RKO (cell line): ENCODE results near the gene C1orf115.
"Not testable (repeated sequence)": the region's sequence is repeated elsewhere in the genome, so short reads cannot be mapped to it uniquely, and the experiment has no call there.

Experiments
- DNase-seq: peaks from one replicate; pipeline ENCODE4 v3.0.0-alpha.2; 2016; ENCODE audit warnings: low spot score

Gene C1orf115

DNA sequence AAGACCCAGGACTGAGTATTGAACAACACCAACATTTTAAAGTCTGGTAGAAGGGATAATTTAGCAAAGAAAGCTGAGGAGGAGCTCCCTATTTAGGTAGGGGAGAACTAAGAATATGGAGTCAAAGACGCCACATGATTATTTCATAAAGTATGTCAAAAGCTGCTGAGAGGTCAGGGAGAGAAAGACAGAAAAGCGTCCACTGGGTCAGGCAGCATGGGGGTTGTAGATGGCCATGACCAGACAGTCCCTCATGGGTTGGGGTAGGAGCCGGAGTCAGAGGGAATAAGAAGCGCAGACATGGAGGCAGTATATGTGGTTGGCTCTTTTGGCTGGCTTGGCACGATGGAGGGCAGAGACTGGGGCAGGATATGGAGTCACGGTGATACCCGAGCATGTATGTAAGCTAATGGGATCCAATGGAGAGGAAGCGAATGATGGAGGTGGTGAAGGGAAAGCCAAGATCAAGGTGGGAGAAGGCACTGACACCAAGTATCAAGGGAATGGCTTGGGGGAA lies 4.8 kb downstream of the C1orf115 start:
- DNase-seq: no peak

DNA sequence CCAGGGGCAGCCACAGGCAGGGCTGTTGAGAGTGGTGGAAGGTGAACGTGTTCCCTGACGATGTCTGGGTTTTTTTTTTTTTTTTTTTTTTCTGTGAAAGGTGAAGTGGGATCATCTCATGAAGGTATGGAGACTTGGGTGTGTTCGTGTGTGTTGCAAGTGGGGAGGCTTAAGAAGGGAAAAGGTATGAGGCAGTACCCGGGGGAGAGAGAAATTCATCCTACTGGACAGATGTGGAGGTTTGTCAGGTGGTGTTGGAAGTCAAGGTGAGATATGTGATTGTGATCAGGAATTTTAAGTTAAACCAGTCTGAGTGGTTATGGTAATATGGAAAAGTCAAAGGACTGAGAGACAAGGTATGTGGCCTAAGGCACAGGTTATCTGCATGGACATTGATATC lies 5.3 kb downstream of the C1orf115 start:
- DNase-seq: no peak

DNA sequence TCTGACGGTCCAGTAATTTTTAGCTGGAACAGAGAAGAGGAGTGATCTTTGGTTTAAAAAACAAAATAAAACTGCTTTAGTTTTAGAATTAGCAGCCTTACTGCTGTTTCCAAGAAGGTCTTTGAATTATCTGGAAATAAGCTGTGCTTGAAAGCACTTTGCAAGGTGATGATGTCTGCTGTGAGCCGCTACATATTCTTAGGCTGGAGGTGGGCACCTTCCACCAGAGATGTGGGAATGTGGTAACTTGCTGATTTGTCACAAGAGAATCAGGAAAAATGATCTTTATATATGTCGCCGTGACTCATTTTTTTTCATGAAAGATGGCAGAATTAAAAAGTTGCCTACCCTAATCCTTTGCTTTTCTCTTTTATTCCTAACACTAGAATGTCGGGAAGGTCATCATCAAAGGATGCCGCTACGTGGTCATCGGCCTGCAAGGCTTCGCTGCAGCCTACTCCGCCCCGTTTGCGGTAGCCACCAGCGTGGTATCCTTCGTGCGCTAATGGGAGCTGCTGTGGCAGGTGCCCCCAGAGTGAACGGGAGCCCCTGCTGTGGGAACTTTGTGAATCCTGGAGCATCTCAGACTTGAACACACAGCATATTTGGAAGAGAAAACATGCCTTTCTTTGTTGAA lies 6.2 kb downstream of the C1orf115 start:
- no peak for DNase-seq

DNA sequence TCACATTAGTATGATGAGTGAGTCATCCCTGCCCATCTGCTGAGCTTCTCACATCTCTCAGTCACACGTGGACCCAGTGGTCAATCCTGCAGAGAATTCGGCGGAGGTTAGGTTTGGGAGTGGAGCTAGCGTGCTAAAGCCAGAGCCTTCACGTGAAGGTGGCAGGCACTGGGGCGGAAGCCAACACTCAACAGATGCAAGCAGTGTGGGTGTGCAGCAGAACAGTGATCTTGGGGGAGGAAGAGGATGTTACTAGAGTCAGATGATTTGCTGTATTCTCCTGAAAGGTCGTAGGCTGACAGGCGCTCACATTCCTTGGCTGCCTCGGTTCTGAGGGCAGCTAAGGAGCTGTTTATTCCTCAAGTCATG lies 6.7 kb downstream of the C1orf115 start:
- peak; percentile 4 for DNase-seq

DNA sequence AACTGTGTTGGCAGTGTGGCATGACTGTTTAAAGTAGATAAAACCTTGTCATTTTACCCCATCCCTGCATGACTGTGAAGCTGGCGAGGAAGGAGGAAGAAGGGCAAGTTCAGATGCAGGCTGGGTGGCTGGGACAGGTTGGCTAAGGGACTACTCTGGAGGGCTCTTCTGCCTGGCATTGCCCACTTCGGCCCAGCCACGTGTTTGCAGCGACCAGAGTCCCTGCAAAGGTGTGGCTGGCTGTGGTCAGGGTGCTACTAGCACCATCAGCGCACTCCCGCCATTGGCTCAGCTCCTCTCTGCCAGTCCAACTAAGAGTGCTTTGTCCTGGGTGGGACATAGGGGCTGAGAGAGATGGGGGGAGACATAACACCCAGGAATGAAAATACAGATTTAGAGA lies 7.2 kb downstream of the C1orf115 start:
- DNase-seq: no peak

DNA sequence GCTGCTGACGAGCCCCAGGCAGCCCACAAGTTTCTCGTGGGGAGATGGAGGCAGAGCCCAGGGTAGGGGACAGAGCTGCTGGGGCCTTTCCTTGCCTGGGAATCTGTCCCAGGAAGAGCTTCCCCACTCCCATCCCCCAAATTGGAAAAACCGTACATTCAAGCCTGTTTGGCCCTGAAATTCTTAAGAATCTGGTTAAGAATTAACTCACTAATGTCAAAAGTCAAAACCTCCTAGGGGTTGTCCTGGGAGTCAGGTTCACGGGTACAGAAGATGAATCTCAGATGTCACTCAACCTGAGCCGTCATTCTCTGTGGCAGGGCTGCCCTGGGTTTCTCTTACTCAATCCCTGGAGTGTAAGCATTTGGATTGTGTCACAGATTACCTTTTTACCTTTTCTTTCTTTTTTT lies 8.4 kb downstream of the C1orf115 start:
- no peak for DNase-seq

DNA sequence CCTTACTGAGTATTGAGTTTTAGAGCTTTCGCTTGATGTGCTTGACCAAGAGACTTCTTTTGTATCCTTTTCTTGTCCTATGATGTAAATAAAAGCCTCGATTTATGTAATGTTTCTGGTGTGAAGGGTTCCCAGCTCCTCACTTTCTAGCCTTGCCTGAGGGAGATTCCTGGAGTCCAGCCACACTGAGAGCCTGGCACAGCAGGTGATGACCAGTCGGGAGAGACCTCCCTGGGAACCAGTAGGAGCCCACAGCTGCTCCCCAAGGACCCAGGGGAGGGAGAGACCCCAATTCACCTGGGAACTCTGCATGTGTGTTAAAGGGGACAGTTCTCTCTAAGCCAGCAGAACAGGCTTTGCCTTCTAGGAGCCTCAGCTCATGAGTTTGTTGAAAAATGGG lies 8.9 kb downstream of the C1orf115 start:
- DNase-seq: no peak

DNA sequence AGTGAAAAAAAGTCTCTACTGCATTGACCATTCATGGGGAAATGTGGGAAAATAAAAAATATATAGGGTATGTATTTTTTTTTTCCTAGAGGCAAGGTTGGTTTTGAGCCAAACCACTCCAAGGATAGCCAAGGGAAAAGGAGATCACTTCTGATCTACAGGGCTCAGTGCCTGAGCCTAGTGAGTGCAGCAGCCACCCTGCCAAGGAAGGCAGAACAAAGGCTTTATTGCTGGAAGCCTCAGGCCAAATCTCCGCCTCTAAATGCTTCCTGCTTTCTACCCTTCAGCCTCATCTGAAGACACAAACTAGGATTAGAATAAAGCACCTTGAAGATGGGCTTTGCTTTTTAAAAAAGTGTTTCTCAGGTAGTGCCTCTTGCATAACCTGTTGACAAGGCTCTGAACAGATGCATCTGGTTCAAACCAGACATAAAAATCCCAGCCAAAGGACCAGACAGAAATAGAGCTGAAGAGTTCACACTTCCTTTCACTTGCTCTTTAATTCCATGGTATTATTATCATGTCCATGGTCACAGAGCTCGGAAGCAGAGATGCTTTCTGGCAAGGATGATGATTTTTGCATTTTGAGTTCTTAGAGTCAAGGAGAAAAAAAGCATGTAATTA lies 10.5 kb downstream of the C1orf115 start:
- no peak for DNase-seq

DNA sequence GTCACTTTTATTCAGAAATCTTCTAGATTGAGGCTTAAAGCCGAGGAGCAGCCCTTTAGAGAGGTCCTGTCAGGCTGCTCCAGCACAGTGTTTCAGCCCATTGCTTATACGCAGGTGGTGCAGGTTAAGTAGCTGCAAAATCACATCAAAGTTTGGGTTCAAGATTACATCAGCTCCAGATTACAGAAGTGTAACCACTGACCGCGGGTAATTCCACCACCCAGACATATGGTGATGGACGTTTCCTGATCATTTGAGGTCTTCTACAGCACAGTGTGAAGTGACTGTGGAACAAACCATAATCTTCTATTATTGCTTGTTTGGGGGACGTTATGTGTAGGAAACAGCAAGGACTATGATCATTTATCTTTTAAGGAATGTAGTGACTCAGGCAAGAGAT lies 11.8 kb downstream of the C1orf115 start:
- DNase-seq: no peak

DNA sequence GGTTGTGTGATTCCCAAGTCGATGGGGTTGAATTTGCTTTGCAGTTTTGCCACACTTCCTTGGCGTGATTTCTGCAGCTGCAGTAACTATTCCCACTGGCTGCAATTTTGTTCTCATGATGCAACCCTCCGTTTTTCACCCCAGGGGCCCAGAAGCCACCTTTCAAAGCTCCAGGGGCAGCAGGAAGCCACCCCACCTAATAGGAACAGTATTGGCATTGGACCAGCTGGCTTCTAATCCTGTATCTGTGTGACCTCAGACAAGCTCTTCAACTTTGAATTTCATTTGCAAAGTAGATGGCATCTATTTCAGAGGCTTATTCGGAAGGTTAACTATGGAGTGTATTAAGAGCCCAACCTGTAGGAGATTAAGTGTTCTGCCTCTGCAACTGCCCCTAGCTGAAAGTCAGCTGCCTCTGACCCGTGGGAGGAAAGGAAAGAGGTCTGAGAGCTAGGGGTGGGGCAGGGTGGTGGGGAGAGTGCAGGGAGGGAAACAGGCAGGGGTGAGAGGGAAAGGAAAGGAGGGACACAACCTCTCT lies 12.6 kb downstream of the C1orf115 start:
- no peak for DNase-seq

DNA sequence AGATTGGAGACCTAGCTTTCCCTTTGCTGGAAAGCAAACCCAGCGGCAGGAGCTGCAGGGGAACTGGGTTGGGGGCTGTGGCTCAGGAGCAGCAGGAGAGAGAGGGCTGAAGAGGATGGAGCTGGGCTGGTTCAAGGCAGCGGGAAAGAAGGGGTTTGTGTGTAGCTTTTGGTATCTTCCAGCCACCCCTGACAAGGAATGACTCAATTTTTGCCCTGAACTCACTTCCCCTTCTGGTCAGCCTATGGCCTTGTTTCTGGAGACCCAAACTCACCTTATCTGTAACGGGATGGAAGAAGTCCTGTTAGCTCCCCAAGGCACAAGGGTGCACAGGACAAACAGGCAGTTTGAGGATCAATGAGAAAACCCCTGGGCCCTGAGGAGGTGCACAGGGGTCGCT lies 13.1 kb downstream of the C1orf115 start:
- DNase-seq: no peak

DNA sequence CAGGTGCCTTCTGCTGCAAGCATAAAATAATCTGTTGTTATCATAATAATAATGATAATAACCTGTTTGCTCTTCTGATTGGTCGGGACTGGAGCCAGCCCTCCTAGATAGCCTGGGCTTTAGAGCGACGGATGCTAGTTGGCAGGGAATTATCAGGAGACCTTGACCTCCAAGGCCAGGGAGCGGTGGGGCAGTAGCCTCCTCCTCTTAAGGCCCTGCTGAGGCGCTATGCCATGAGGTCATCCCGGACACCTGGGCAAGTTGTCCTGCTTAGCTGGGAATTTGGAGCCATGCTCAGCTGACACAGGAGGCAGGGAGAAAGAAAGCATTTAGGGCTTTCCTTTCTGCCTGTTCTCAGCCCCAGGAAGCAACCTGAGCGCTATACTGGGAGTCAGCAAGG lies 15.6 kb downstream of the C1orf115 start:
- DNase-seq: no peak

DNA sequence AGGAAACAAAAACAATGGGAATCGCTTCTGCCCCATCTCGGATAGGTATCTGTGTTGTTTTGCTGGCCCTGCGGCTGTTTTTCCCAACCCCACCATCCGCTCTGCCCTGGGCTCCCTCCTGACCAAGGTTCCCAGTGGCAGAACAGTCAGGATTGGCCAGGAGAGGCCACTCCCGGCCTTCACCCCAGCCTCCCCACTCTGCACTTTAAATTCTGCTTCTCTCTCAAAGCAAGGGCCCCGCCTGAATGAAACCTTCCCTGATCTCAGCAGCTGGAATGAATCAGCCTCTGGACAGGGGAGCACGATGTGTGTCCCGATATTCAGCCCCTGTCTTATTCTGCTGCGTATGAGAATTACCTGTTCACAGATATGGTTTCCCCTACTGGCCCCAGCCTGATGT lies 16.3 kb downstream of the C1orf115 start:
- DNase-seq: no peak

DNA sequence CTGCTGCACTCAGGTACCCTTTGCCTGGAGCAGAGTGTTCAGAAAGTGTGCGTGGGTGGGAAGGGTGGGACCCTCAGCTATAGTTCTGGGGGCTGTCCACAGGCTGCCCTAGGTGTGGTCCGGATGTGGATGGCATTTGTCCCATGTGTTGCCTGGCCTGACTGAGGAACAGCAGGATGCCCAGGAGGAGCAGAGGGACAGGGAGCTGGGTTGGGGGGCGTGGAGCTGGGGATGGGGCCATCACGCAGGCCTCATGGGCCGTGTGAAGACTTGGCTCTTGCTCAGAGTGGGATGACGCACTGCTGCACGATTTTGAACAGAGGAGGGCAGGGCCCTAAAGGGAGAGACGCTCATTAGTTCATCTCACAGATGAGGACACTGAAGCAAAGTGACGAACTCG lies 17.0 kb downstream of the C1orf115 start:
- DNase-seq: no peak

DNA sequence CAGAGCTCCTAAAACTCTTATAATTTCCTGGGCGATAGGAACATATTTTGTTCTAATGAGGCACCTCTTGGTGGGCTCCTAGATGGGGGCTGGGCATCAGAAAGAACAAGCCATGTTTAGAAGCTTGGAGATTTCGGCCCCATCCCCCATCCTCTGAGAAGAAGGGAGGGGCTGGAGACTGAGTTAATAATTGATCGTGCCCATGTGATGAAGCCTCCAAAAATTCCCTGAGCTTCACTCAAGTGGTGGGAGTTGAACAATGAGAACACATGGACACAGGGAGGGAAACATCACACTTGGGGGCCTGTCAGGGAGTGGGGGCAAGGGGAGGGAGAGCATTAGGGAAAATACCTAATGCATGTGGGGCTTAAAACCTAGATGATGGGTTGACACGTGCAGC lies 18.1 kb downstream of the C1orf115 start:
- DNase-seq: no peak

DNA sequence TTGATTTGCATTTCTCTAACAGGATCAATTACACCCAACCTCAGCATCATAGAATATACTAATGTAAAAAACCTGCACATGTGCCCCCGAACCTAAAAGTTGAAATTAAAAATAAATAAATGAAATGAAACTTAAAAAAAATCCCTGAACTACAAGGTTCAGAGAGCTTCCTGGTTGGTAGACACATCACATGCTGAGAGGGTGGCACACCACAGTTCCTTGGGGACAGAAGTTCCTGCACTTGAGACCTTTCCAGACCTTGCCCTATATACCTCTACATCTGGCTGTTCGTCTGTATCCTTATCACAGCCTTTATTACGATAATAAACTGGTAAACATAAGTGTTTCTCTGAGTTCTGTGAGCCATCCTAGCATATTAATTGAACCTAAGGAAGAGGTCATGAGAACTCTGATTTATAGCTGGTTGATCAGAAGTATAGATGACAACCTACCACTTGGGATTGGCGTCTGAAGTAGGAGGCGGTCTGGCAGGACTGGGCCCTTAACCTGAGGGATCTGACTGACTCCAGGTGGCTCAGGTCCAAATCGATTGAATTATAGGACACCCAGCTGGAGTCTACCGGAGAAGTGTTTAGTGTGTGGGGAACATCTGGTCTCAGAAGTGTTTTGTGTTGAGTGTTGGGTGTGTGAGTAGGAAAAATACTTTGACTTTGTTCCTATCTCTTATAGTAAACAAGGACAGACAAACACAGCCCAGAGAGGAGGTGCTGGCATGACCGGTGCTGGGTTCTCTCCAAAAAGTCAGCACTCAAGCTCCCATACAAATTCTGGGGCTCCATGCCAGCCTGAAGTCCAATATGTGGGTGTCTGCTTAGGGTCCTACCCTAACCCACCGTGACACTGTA lies 19.0 kb downstream of the C1orf115 start:
- DNase-seq: no peak

DNA sequence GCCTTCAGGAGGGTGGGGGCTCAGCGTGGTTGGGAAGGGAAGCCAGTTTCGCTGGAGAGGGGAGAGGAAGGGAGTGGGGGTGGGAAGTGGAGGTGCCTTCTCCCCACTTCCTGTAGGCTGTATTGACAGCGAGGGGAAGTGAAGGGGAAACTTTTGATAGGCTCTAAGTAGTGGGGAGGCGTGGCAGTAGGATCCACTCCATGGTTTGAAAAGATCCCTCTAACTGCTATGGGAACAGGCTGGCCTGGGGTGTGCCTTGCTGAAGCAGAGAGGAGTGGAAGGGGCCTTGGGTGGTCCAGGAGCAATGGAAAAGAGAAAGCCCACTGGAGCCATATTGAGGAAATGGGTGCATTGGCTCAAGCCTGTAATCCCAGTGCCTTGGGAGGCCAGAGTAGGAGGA lies 20.2 kb downstream of the C1orf115 start:
- no peak for DNase-seq

DNA sequence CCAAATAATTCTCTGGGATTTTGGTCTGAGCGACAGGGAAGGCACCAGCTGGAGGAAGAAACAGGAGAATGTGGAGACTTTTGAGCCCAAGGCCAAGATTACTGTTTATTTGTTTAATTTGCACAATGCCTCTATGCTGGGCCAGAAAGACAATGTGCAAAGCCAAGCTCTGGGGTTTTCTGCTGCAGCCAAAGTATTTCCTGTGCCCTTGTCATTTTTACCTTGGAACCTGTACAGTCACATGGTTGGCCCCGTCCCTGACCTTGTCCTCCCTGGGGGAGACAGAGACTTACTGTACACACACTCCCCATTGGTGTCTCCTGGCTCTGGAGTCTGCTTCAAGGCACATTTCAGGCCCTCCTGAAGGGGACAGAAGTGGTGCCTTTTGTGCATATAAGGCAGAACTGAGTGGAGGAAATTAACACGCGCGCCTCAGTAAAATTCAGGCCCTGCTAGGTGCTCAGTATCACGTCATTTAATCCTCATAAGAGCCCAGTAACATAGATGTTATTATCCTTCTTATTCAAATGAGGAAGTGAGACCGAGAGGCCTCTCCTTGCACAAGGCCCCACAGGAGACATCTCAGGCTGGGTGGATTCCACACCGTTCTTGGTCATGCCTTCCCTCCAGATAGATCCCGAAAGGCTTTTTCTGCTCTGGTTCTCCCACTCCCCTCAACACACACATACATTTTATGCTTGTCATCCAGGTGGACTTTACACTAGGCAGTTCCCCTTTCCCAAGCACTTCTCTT lies 21.1 kb downstream of the C1orf115 start:
- no peak for DNase-seq

DNA sequence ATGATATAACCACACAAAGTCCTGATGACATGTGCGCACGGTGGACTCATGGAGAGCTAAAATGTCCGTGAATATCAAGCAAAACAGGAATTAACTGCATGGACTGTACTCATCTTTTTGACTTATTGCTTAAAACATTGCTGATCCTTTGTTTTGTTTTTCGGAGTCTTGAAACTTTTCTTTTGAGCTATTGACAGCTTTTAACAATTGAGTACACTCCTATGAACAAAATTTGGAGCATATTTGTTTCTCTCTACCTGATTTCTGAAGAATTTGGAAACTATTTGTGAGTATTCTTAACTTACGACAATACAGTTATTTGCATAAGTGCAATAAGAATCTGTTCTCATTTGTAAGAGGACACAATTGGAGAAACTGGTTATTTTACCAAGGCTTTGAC lies 25.8 kb downstream of the C1orf115 start:
- DNase-seq: not testable (repeated sequence)

DNA sequence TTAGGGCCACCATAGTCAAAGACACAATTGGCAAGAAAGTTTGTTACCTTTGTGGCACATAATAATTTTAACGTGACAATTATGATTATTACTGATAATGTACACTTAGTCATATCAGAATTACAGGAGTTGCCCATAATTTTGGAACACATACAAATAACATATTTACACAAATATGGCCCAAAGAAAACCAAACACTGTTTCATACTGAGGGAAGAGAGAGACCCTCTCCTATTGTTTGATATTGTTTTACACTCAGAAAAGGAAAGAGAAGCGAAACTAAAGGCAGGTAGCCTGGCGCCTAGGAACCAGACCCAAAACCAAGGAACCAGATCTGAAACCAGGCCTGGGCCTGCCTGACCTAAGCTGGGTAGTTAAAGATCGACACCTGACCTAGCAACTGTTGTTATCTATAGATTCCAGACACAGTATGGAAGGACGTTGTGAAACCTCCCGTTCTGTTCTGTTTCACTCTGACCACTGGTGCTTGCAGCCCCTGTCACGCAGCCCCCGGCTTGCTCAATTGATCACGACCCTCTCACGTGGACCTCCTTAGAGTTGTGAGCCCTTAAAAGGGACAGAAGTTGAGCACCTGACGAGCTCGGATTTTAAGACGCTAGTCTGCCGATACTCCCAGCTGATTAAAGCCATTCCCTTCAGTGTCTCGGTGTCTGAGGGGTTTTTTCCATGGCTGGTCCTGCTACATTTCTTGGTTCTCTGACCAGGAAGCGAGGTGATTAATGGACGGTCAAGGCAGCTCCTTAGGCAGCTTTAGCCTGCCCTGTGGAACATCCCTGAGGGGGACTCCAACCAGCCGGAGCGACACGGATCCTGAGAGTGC lies 27.9 kb downstream of the C1orf115 start:
- no peak for DNase-seq

DNA sequence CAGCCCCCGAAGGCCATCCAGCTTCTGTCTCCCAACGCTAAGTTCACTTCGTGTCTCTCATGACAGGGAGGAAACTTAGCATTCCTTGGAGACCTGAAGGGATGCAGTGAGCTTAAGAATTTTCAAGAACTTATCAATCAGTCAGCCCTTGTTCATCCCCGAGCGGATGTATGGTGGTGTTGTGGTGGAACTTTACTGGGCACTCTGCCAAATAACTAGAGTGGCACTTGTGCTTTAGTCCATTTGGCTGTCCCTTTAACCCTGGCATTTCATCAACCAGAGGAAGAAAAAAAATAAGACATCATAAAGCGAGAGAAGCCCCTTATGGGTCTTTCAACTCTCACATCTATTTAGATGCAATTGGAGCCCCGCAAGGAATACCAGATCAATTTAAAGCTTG lies 31.1 kb downstream of the C1orf115 start:
- DNase-seq: not testable (repeated sequence)
